HepG2 (cell line): ENCODE results near the gene METAP1D.

Source experiments
- CTCF ChIP-seq: sonication (generic); formaldehyde crosslinking; IDR thresholded peaks from 2 replicates; pipeline ENCODE4 v1.5.0; 2020; ENCODE audit warnings: mild to moderate bottlenecking, missing genetic modification reagents, moderate library complexity
- MXI1 ChIP-seq: IDR thresholded peaks from 3 replicates; pipeline ENCODE4 v1.6.1; 2012; ENCODE audit warnings: low read depth, low read length, inconsistent platforms, borderline replicate concordance
- REST ChIP-seq, 2 experiments: IDR thresholded peaks; 2 replicates each; pipeline ENCODE4 v1.6.1; 2011 to 2012; ENCODE audit warnings: low read length in 2 of 2, borderline replicate concordance in 1 of 2, low read depth in 1 of 2, mild to moderate bottlenecking in 1 of 2, moderate library complexity in 1 of 2
- RXRA ChIP-seq: sonication (generic); formaldehyde crosslinking; IDR thresholded peaks from 2 replicates; pipeline ENCODE4 v1.5.1; 2020; ENCODE audit warnings: missing genetic modification reagents
- SMC3 ChIP-seq: IDR thresholded peaks from 2 replicates; pipeline ENCODE4 v1.6.1; 2011; ENCODE audit warnings: low read length, improper control_type of control experiment
- ZNF383 ChIP-seq: sonication (generic); formaldehyde crosslinking; IDR thresholded peaks from 2 replicates; pipeline ENCODE4 v1.4.0; 2020; ENCODE audit warnings: missing genetic modification reagents, mild to moderate bottlenecking, borderline replicate concordance

GRCh38 chr2:172088245-172089004 is 88.7 kb downstream of the METAP1D start:
- no peak for TF ChIP-seq REST (IDR thresholded peaks at IDR 0.05; ENCODE audit: borderline replicate concordance in 1 of 2, low read depth in 1 of 2, low read length in 2 of 2)
- no peak for TF ChIP-seq RXRA (CRISPR knock-in tag)
- TF ChIP-seq ZNF383 (CRISPR knock-in tag), result no peak
- no peak for TF ChIP-seq CTCF (CRISPR knock-in tag)
- no peak for TF ChIP-seq SMC3
- no peak for TF ChIP-seq MXI1
